ENCODE measurements around the gene TMEM270. TPM values are rescaled to one million over a fixed set of nuclear protein-coding genes. Genes with fewer than 3 reads are reported as not detected.

Gene TMEM270
- total RNA-seq, 1 donor from 2014 or later: not detected

Other genes with a start within 250 kb of the TMEM270 start
- gene MLXIPL, start 236.6 kb upstream of the TMEM270 start, total RNA-seq: not detected in 2 replicates
- 0.30 and 0.34 TPM in 2 replicates for gene VPS37D, start 193.3 kb upstream of the TMEM270 start, total RNA-seq
- gene DNAJC30, start 177.7 kb upstream of the TMEM270 start, total RNA-seq: 9.2 TPM in 2 replicates
- 96.0 and 109 TPM in 2 replicates for gene BUD23, start 177.6 kb upstream of the TMEM270 start, total RNA-seq
- gene STX1A, start 141.5 kb upstream of the TMEM270 start, total RNA-seq: 17.2 and 17.6 TPM in 2 replicates
- 17.3 and 18.2 TPM in 2 replicates for gene ABHD11, start 122.4 kb upstream of the TMEM270 start, total RNA-seq
- gene CLDN3, start 90.9 kb upstream of the TMEM270 start, total RNA-seq: not detected in 2 replicates
- gene CLDN4, start 30.2 kb upstream of the TMEM270 start, total RNA-seq: not detected in 2 replicates
- 0.90 and 0.94 TPM in 2 replicates for gene METTL27, start 18.6 kb upstream of the TMEM270 start, total RNA-seq
- gene ELN, start 167.0 kb downstream of the TMEM270 start, total RNA-seq: not detected in 2 replicates
- gene LIMK1, start 222.6 kb downstream of the TMEM270 start, total RNA-seq: 29.6 and 34.4 TPM in 2 replicates

Data from activated T-helper 2 cell treated with anti-CD3 and anti-CD28 coated beads, Interferon-gamma antibody, Interleukin-2, Interleukin-4, amounts not matched to agents 10 μg/mL and 5 μg/mL and 100 μg/mL, durations not matched to agents 14 hours and 24 hours and 36 hours (primary cell).